Measurements from ENCODE around the gene APC2. TPM values are rescaled to one million over a fixed set of nuclear protein-coding genes. Genes with fewer than 3 reads are reported as not detected.
A peak's percentile ranks its signal among the peaks of the same experiment; 100 is the strongest.

The APC2 gene
- total and polyA plus RNA-seq, 4 donors, result under 0.01 to 0.06 (median 0.03) TPM

DNA sequence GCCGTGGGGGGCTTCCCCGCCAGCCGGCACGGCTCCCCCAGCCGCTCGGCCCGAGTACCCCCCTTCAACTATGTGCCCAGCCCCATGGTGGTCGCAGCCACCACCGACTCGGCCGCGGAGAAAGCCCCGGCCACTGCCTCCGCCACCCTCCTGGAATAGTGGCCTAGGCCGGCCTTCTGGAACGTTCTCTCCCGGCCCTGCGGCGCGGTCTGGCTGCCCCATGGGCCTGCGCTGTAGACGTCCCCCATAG lies 20.1 kb downstream of the APC2 start:
- H3K4me3 ChIP-seq (ENCODE audit: low read depth in 1 of 3, low read length in 3 of 3), result peak overlapping the region in 1 of 3 donors; percentile 50
- H3K9me3 ChIP-seq (ENCODE audit: control insufficient read depth in 4 of 4, low read length in 3 of 4), result no peaks in the 10 kb centered on the region
- no peak for DNase-seq (ENCODE audit: low spot score)
- no peak overlapping the region for H3K9ac ChIP-seq (ENCODE audit: low read depth in 1 of 2, low read length in 2 of 2)
- H3K27ac ChIP-seq (ENCODE audit: low read depth in 1 of 2, low read length in 2 of 2), result no peak overlapping the region
- H3K27me3 ChIP-seq (ENCODE audit: control insufficient read depth in 4 of 4, insufficient read depth in 4 of 4, low read length in 3 of 4), result peaks cover 0 to 11% (median 7%) of the 10 kb centered on the region in 4 donors
- peaks cover 0 to 4% (median 0%) of the 10 kb centered on the region in 4 donors for H3K36me3 ChIP-seq (ENCODE audit: control insufficient read depth in 4 of 4, insufficient read depth in 3 of 4, low read depth in 1 of 4, low read length in 3 of 4)
- 6% methylated on average over 22 of the region's 22 CpGs for WGBS
- peaks cover 30 to 69% (median 44%) of the 10 kb centered on the region in 4 donors for H3K4me1 ChIP-seq (ENCODE audit: control insufficient read depth in 4 of 4, insufficient read depth in 4 of 4, low read length in 3 of 4)
- TF ChIP-seq FOXA1 (IDR thresholded peaks at IDR 0.05) (no peak), HNF4A (conservative IDR thresholded peaks at IDR 0.05) (no peak), FOXA2 (IDR thresholded peaks at IDR 0.05) (no peak), RAD21 (IDR thresholded peaks at IDR 0.05) (no peak), JUND (IDR thresholded peaks at IDR 0.05) (no peak)

DNA sequence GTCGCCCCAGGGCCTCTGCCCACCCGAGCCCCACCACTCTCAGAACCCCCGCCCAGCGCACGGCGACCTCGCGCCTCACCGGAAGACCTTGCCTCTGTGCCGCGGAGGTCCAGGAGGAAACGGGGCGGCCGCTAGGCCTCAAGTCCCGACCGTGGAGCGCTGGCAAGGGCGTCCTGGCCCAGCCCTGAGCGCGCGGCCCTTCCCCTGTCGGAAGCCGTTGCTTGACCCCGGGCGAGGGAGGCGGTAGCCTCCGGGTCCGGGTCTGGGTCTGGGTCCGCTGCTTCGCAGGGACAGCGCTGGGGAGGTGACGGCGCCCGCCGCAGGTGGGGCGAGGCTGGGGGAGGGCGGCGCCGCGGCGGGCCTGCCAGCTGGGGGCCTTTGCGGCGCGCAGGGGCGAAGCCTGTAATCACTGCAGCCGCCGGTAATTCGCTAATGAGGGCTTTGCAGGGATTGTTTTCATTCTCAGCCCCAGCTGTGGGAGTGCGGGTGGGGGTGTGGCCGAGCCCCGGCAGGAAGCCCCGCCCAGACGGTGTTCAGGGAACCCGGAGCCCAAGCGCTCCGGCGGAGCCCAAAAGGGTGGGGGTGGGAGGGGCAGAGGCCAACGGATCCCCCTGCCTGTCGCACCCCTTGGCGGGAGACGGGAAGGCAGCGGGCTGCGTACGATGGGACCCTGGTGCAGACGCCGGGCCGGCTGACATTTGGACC lies 20.5 kb downstream of the APC2 start:
- Histone ChIP-seq H3K27me3 (ENCODE audit: control insufficient read depth in 4 of 4, insufficient read depth in 4 of 4, low read length in 3 of 4) (peaks cover 0 to 11% (median 7%) of the 10 kb centered on the region in 4 donors), H3K27ac (ENCODE audit: low read depth in 1 of 2, low read length in 2 of 2) (no peak overlapping the region), H3K4me1 (ENCODE audit: control insufficient read depth in 4 of 4, insufficient read depth in 4 of 4, low read length in 3 of 4) (peaks cover 30 to 69% (median 44%) of the 10 kb centered on the region in 4 donors), H3K9ac (ENCODE audit: low read depth in 1 of 2, low read length in 2 of 2) (no peak overlapping the region), H3K9me3 (ENCODE audit: control insufficient read depth in 4 of 4, low read length in 3 of 4) (no peaks in the 10 kb centered on the region), H3K4me3 (ENCODE audit: low read depth in 1 of 3, low read length in 3 of 3) (peak overlapping the region in 1 of 3 donors; percentile 50), H3K36me3 (ENCODE audit: control insufficient read depth in 4 of 4, insufficient read depth in 3 of 4, low read depth in 1 of 4, low read length in 3 of 4) (peaks cover 0 to 4% (median 0%) of the 10 kb centered on the region in 4 donors)
- TF ChIP-seq HNF4A (conservative IDR thresholded peaks at IDR 0.05) (no peak), GABPA (IDR thresholded peaks at IDR 0.05 in 1 of 2, conservative IDR thresholded peaks at IDR 0.05 in 1 of 2) (no peak), MAX (IDR thresholded peaks at IDR 0.05) (no peak), NR2F2 (IDR thresholded peaks at IDR 0.05) (no peak), JUND (IDR thresholded peaks at IDR 0.05) (no peak), HNF4G (IDR thresholded peaks at IDR 0.05) (no peak), FOXA2 (IDR thresholded peaks at IDR 0.05) (no peak), REST (IDR thresholded peaks at IDR 0.05) (no peak), EGR1 (IDR thresholded peaks at IDR 0.05; ENCODE audit: low read depth in 2 of 2) (no peak)
- TF ChIP-seq, protein P1, sequence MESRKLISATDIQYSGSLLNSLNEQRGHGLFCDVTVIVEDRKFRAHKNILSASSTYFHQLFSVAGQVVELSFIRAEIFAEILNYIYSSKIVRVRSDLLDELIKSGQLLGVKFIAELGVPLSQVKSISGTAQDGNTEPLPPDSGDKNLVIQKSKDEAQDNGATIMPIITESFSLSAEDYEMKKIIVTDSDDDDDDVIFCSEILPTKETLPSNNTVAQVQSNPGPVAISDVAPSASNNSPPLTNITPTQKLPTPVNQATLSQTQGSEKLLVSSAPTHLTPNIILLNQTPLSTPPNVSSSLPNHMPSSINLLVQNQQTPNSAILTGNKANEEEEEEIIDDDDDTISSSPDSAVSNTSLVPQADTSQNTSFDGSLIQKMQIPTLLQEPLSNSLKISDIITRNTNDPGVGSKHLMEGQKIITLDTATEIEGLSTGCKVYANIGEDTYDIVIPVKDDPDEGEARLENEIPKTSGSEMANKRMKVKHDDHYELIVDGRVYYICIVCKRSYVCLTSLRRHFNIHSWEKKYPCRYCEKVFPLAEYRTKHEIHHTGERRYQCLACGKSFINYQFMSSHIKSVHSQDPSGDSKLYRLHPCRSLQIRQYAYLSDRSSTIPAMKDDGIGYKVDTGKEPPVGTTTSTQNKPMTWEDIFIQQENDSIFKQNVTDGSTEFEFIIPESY (IDR thresholded peaks at IDR 0.05), result no peak
- 2% methylated on average over 67 of the region's 67 CpGs for WGBS
- no peak for DNase-seq (ENCODE audit: low spot score)
